Measurements from ENCODE around the gene ZBP1.

The ZBP1 gene

GRCh38 chr20:57620999-57621398, 773 bp upstream of the ZBP1 start:
- in situ Hi-C loops (cut with MboI; ENCODE audit: low sequenced_read_pairs), result loop anchor here (25.0 kb wide), 2 partner anchors 234 to 566 kb away; partner anchors contain the start of gene RBM38

GRCh38 chr20:57619051-57619831, 985 bp downstream of the ZBP1 start:
- in situ Hi-C loops (cut with MboI; ENCODE audit: low sequenced_read_pairs), result loop anchor here (25.0 kb wide), 2 partner anchors 232 to 568 kb away; partner anchors contain the start of gene RBM38

GRCh38 chr20:57618764-57619050, 1.5 kb downstream of the ZBP1 start:
- in situ Hi-C loops (cut with MboI; ENCODE audit: low sequenced_read_pairs), result loop anchor here (25.0 kb wide), 2 partner anchors 231 to 569 kb away; partner anchors contain the start of gene RBM38

DNA sequence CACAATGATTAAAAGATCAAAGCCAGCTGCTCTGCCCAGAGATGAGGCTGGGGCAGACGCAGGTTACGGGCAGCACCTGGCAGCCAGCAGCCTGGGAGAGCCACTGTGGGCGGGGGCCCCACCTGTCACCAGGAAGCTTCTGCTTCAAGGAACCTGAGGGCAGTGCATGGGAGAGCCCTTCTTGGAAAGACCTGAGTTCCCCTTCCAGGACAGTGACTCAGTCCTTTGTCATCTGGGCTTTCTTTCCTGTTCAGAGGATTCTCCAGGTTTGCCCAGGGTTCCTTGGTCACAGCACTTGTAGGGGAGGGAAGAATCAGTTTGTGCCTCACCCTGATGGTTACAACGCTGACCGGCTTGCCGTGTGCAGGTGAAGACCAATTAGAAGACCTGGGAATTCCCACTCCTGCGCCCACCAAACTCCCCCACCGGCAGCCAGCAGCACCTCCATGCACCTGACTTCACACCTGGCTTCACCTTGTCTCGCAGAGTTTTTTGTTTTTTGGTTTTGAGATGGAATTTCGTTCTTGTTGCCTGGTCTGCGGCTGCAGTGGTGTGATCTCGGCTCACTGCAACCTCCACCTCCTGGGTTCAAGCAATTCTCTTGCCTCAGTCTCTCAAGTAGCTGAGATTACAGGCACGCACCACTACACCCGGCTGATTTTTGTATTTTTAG, 2.0 kb downstream of the ZBP1 start:
- in situ Hi-C loops (cut with MboI; ENCODE audit: low sequenced_read_pairs), result loop anchor here (25.0 kb wide), 2 partner anchors 231 to 569 kb away; partner anchors contain the start of gene RBM38

GRCh38 chr20:57617079-57617795, 3.0 kb downstream of the ZBP1 start:
- in situ Hi-C loops (cut with MboI; ENCODE audit: low sequenced_read_pairs), result loop anchor here (25.0 kb wide), 2 partner anchors 230 to 570 kb away; partner anchors contain the start of gene RBM38

- in situ Hi-C loops (cut with MboI; ENCODE audit: low sequenced_read_pairs), result loop anchor here (25.0 kb wide), 2 partner anchors 229 to 571 kb away; partner anchors contain the start of gene RBM38
These were observed 3.9 kb downstream of the ZBP1 start for GRCh38 chr20:57616143-57616951.

DNA sequence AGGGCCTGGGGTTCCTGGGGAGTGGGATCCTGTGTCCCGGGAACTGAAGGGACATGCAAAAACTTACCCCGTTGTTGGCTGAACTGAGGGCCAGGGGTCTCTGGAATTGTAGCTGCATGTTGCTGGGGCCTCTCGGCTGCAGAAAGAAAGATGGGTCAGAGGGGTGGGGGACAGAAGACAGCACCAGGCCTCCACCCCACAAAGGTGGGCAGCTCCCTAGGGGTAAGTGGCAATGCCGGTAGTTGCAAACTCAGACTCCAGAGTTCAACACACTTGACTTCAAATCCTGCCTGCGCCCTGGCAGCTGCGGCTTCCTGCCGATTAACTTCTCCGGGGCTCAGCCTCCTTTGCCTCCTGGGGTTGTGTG, 4.8 kb downstream of the ZBP1 start:
- in situ Hi-C loops (cut with MboI; ENCODE audit: low sequenced_read_pairs), result loop anchor here (25.0 kb wide), 2 partner anchors 228 to 572 kb away; partner anchors contain the start of gene RBM38

DNA sequence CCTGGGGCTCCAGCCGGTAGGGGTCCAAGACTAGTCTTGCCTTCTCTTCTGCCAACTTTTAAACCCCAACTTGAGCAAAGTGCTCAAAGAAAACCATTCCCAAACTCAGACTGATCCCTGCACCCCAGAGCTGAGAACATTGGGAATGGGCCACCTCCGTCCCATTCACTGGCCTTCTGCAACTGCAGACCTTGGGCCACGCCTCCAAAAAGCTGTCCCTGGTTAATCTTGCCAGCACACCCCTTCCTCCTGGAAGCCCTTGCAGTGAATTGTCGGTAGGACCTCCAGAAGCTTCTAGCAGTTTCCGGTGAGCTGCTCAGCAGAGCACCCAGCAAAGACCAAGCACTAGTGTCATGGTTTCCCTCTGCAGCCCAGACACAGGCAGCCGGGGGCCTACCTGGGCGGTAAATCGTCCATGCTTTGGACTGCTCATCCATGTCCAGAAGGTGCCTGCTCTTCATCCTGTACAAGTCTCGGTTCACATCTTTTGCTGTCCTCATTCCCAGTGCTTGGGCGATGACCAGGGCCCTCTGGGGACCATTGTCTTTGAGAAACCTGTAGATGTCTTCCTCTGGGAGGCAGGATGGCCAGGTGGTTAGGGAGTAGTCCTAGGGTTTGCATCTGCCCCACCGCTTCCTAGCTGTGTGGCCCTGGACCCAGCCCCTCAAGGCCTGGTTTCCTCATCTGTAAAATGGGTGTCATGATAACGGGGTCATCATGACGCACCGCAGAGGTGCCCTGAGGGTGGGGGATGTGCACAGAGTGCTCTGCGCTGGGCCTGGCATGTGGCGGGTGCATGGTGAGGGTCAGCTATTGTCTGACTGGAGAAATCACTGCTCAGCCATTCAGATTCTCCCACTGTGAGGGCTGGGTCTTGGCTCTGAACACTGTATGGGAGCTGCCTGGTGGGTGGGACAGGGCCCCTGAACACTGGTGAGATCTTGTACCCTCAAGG, 5.5 kb downstream of the ZBP1 start:
- in situ Hi-C loops (cut with MboI; ENCODE audit: low sequenced_read_pairs), result loop anchor here (25.0 kb wide), 2 partner anchors 227 to 573 kb away; partner anchors contain the start of gene RBM38

DNA sequence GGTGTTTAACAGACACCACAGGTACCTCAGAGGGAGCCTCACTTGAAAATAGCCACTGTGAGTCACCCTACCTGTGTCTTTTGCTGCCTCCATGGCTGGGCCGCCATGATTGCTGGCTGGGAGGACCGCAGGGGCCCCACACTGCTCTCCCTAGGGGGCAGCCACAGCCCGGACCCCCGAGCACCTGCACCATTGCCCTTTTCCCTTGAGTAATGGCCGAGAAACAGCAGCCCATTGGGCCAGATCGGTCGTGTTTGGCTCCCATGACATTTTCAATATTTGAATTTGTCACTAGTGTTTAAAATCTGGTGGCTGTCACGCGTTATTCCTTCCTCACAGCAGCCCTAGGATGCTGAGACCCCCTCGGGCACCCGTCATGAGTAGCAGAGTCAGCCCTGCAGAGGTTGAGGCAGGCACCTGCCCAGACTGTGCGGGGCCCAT, 6.7 kb downstream of the ZBP1 start:
- in situ Hi-C loops (cut with MboI; ENCODE audit: low sequenced_read_pairs), result loop anchor here (25.0 kb wide), 2 partner anchors 226 to 574 kb away; partner anchors contain the start of gene RBM38

DNA sequence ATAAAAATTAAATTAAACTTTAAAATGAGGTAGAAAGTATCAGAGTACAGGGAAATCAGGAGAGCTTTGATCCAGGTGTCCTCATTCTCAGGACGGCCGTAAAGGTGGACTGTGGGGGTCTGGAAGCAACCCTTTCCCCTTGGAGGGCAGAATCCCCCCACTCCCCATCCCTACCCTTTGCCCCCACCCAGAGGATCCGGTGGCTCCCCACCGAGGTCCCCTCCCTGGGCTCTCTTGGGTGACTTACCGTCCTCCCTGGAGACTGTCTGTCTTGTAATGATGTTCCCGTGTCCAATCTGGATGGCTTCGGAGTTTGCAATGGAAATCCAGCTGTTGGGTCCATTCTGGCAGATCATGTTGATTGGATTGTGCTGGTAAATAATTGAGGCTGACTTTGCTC, 7.3 kb downstream of the ZBP1 start:
- in situ Hi-C loops (cut with MboI; ENCODE audit: low sequenced_read_pairs), result loop anchor here (25.0 kb wide), 2 partner anchors 226 to 574 kb away; partner anchors contain the start of gene RBM38

DNA sequence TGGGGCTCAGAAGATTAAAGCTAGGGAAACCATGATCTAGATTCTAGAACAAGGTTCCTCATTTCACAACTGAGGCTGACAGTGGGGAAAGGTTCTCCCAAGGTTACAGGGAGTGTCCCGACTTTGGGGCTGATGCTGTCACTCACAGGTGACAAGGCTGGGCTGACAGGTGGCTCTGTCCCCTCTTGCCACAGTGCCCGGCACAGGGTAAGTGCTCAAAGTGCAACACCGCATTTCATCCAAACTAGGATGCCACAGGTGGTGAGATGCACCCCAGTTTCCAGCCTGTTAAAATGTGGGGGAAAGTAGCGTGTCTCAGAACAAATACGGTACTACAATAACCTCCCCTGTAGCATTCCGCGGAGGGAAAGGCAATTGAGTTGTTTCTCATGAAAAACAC, 7.8 kb downstream of the ZBP1 start:
- in situ Hi-C loops (cut with MboI; ENCODE audit: low sequenced_read_pairs), result loop anchor here (25.0 kb wide), 2 partner anchors 225 to 575 kb away; partner anchors contain the start of gene RBM38

DNA sequence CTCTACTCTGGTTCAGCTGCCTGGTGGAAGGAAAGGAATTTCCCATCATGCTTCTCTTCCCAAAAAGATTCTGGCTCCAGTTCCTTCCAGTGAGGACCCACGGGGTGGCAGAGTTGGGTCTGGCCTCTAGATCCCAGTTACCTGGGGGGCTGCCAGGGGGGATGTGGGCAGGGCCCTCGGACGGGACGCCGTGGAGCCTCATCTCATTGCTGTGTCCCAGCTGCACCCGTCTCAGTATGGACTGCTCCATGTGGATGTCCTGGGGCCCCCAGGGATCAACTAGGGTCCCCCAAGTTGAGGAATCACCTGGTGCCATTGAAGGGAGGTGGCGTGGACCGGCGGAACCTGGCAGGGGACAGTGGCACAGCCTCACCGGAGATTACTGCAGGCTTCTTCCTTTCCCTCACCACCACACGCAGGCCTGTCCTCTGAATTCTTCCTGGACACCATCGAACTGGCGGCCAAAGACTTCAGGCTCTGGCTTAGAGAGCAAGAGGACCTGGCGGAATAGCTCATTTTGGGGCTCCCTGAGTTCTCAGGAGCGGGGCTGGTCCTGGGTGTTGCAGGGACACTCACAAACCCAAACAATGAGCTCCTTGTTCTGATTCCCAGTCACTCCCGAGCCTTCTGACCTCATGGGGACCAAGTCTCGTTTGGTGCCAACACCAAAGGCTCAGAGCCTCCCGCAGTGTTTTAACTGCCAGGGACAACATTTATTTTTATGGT, 8.5 kb downstream of the ZBP1 start:
- in situ Hi-C loops (cut with MboI; ENCODE audit: low sequenced_read_pairs), result loop anchor here (25.0 kb wide), 2 partner anchors 224 to 576 kb away; partner anchors contain the start of gene RBM38

GRCh38 chr20:57610261-57610952, 9.8 kb downstream of the ZBP1 start:
- in situ Hi-C loops (cut with MboI; ENCODE audit: low sequenced_read_pairs), result loop anchor here (25.0 kb wide), 2 partner anchors 223 to 577 kb away; partner anchors contain the start of gene RBM38

GRCh38 chr20:57609842-57610167, 10.4 kb downstream of the ZBP1 start:
- in situ Hi-C loops (cut with MboI; ENCODE audit: low sequenced_read_pairs), result loop anchor here (25.0 kb wide), 2 partner anchors 223 to 577 kb away; partner anchors contain the start of gene RBM38

DNA sequence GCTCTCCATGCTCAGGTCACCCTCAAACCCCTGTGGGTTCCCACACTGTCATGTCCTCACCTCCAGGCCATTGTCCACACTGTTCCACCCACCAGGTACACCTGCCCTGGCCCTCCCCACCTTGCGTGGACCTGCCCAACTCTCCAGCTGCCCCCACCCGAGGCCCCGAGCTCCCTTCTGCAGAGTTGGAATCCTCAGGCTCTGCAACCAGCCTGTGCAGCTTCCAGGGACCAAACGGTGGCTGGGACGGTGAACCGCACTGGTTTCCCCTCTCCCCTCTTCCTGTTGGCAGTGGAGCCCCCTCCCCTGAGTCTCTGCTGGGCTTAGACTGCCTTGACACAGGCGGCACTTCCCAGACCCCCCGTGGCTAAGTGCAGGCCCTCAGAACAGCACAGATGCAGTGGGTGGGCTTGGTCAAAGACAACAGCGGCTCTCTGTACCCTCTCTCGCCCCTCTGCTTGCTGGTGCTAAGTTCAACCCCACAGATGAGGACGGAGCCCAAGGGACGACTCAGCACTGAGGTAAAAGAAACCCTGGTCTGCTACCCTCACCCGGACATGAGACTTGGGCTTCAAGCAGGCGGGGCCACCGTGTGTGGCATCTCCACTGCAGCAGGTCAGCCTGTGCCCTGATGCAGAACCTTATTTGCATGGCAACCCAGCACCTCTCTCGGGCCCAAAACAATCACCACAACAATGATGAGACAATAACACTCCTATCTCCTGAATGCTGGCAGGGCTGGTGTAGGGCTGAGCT, 11.0 kb downstream of the ZBP1 start:
- in situ Hi-C loops (cut with MboI; ENCODE audit: low sequenced_read_pairs), result loop anchor here (25.0 kb wide), 2 partner anchors 222 to 578 kb away; partner anchors contain the start of gene RBM38

- in situ Hi-C loops (cut with MboI; ENCODE audit: low sequenced_read_pairs), result loop anchor here (25.0 kb wide), 2 partner anchors 221 to 579 kb away; partner anchors contain the start of gene RBM38
These were observed 11.7 kb downstream of the ZBP1 start for GRCh38 chr20:57608516-57608915.

DNA sequence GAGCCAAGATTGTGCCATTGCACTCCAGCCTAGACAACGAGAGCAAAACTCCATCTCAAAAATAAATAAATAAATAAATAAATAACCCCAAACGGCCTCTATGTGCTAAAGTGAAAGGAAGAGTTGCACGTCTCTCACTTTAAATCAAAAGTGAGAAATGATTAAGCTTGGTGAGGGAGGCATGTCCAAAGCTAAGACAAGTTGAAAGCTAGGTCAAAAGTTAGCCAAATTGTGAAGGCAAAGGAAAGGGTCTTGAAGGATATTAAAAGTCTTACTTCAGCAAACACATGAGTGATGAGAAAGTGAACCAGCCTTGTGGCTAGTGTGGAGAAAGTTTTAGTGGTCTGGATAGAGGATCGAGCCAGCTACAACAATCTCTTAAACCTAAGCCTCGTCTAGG, 14.3 kb downstream of the ZBP1 start:
- in situ Hi-C loops (cut with MboI; ENCODE audit: low sequenced_read_pairs), result loop anchor here (25.0 kb wide), 2 partner anchors 219 to 581 kb away; partner anchors contain the start of gene RBM38
